Measurements from ENCODE around the gene SAMD8. TPM values are rescaled to one million over a fixed set of nuclear protein-coding genes. Genes with fewer than 3 reads are reported as not detected.
A peak's percentile ranks its signal among the peaks of the same experiment; 100 is the strongest.

The SAMD8 gene
- total RNA-seq, 2 experiments from 2014 or later: 13.8 TPM

GRCh38 chr10:75074711-75075445, 36.6 kb upstream of the SAMD8 start:
- no peak overlapping the region for H3K27ac Mint-ChIP-seq
- CTCF ChIA-PET: interaction anchor here (1.4 kb wide), 1 partner anchor 113 kb away, joined by 3 read pairs; no protein-coding TSS in a partner anchor
- H3K4me1 Mint-ChIP-seq: peaks cover 13% of the 10 kb centered on the region
- H3K9me3 Mint-ChIP-seq (ENCODE audit: low read depth): no peaks in the 10 kb centered on the region
- H3K36me3 Mint-ChIP-seq: no peaks in the 10 kb centered on the region
- H3K4me3 Mint-ChIP-seq: no peak overlapping the region
- peak; percentile 47 for ATAC-seq
- H3K27me3 Mint-ChIP-seq: no peaks in the 10 kb centered on the region
- no peak for DNase-seq

- Mint-ChIP-seq H3K4me1 (peaks cover 13% of the 10 kb centered on the region), H3K9me3 (ENCODE audit: low read depth) (no peaks in the 10 kb centered on the region), H3K4me3 (no peak overlapping the region), H3K27ac (no peak overlapping the region), H3K27me3 (no peaks in the 10 kb centered on the region), H3K36me3 (no peaks in the 10 kb centered on the region)
- CTCF ChIA-PET: no interaction called here
- ATAC-seq: no peak
- no peak for DNase-seq
Observed at GRCh38 chr10:75076348-75076747, 35.1 kb upstream of the SAMD8 start.

GRCh38 chr10:75079436-75080083, 31.9 kb upstream of the SAMD8 start:
- H3K9me3 Mint-ChIP-seq (ENCODE audit: low read depth): no peaks in the 10 kb centered on the region
- no peaks in the 10 kb centered on the region for H3K27me3 Mint-ChIP-seq
- no peak overlapping the region for H3K27ac Mint-ChIP-seq
- peaks cover 11% of the 10 kb centered on the region for H3K4me1 Mint-ChIP-seq
- ATAC-seq: no peak
- H3K4me3 Mint-ChIP-seq: no peak overlapping the region
- CTCF ChIA-PET: no interaction called here
- no peaks in the 10 kb centered on the region for H3K36me3 Mint-ChIP-seq
- no peak for DNase-seq

- Mint-ChIP-seq H3K4me1 (peaks cover under 1% of the 10 kb centered on the region), H3K4me3 (no peak overlapping the region), H3K27me3 (no peaks in the 10 kb centered on the region), H3K27ac (no peak overlapping the region), H3K9me3 (ENCODE audit: low read depth) (no peaks in the 10 kb centered on the region), H3K36me3 (no peaks in the 10 kb centered on the region)
- CTCF ChIA-PET: no interaction called here
- DNase-seq (no peak), ATAC-seq (no peak)
Observed at GRCh38 chr10:75080554-75080953, 30.9 kb upstream of the SAMD8 start.

GRCh38 chr10:75081379-75081778, 30.1 kb upstream of the SAMD8 start:
- Mint-ChIP-seq H3K4me1 (no peaks in the 10 kb centered on the region), H3K4me3 (no peak overlapping the region), H3K36me3 (no peaks in the 10 kb centered on the region), H3K27ac (no peak overlapping the region), H3K9me3 (ENCODE audit: low read depth) (no peaks in the 10 kb centered on the region), H3K27me3 (no peaks in the 10 kb centered on the region)
- no peak for ATAC-seq
- CTCF ChIA-PET: interaction anchor here (1.0 kb wide), 1 partner anchor 19 kb away, joined by 3 read pairs; no protein-coding TSS in a partner anchor
- DNase-seq: no peak

GRCh38 chr10:75083972-75084833, 27.3 kb upstream of the SAMD8 start:
- Mint-ChIP-seq H3K9me3 (ENCODE audit: low read depth) (no peaks in the 10 kb centered on the region), H3K4me3 (no peak overlapping the region), H3K27ac (no peak overlapping the region), H3K27me3 (no peaks in the 10 kb centered on the region), H3K36me3 (no peaks in the 10 kb centered on the region), H3K4me1 (no peaks in the 10 kb centered on the region)
- no peak for ATAC-seq
- DNase-seq: no peak
- CTCF ChIA-PET: no interaction called here

- no peaks in the 10 kb centered on the region for H3K4me1 Mint-ChIP-seq
- no peaks in the 10 kb centered on the region for H3K9me3 Mint-ChIP-seq (ENCODE audit: low read depth)
- DNase-seq: no peak
- no peak overlapping the region for H3K4me3 Mint-ChIP-seq
- no peak for ATAC-seq
- H3K27me3 Mint-ChIP-seq: no peaks in the 10 kb centered on the region
- no peak overlapping the region for H3K27ac Mint-ChIP-seq
- CTCF ChIA-PET: no interaction called here
- H3K36me3 Mint-ChIP-seq: no peaks in the 10 kb centered on the region
Observed at GRCh38 chr10:75084834-75085384, 26.5 kb upstream of the SAMD8 start.

- H3K27me3 Mint-ChIP-seq: no peaks in the 10 kb centered on the region
- CTCF ChIA-PET: no interaction called here
Observed at GRCh38 chr10:75086278-75086934, 25.1 kb upstream of the SAMD8 start.

GRCh38 chr10:75088640-75089039, 22.8 kb upstream of the SAMD8 start:
- ATAC-seq: no peak
- no peak overlapping the region for H3K27ac Mint-ChIP-seq
- H3K36me3 Mint-ChIP-seq: no peaks in the 10 kb centered on the region
- CTCF ChIA-PET: interaction anchor here (1.0 kb wide), 1 partner anchor 9 kb away, joined by 3 read pairs; no protein-coding TSS in a partner anchor
- DNase-seq: no peak
- no peaks in the 10 kb centered on the region for H3K27me3 Mint-ChIP-seq
- no peaks in the 10 kb centered on the region for H3K4me1 Mint-ChIP-seq
- no peaks in the 10 kb centered on the region for H3K9me3 Mint-ChIP-seq (ENCODE audit: low read depth)
- no peak overlapping the region for H3K4me3 Mint-ChIP-seq

More at GRCh38 chr10:75086278-75086934, 25.1 kb upstream of the SAMD8 start:
- ATAC-seq (no peak), DNase-seq (no peak)
- Mint-ChIP-seq H3K36me3 (no peaks in the 10 kb centered on the region), H3K27ac (no peak overlapping the region), H3K4me1 (no peaks in the 10 kb centered on the region), H3K9me3 (ENCODE audit: low read depth) (no peaks in the 10 kb centered on the region), H3K4me3 (no peak overlapping the region)

GRCh38 chr10:75089634-75090033, 21.8 kb upstream of the SAMD8 start:
- Mint-ChIP-seq H3K27ac (no peak overlapping the region), H3K9me3 (ENCODE audit: low read depth) (no peaks in the 10 kb centered on the region), H3K36me3 (no peaks in the 10 kb centered on the region), H3K4me1 (no peaks in the 10 kb centered on the region), H3K4me3 (no peak overlapping the region), H3K27me3 (no peaks in the 10 kb centered on the region)
- CTCF ChIA-PET: no interaction called here
- DNase-seq (no peak), ATAC-seq (no peak)

- H3K9me3 Mint-ChIP-seq (ENCODE audit: low read depth): no peaks in the 10 kb centered on the region
Observed at GRCh38 chr10:75091146-75091545, 20.3 kb upstream of the SAMD8 start.

GRCh38 chr10:75094465-75094864, 17.0 kb upstream of the SAMD8 start:
- no peak overlapping the region for H3K4me3 Mint-ChIP-seq
- no peaks in the 10 kb centered on the region for H3K27me3 Mint-ChIP-seq
- no peaks in the 10 kb centered on the region for H3K36me3 Mint-ChIP-seq
- no peaks in the 10 kb centered on the region for H3K4me1 Mint-ChIP-seq
- DNase-seq (no peak), ATAC-seq (no peak)
- no peaks in the 10 kb centered on the region for H3K9me3 Mint-ChIP-seq (ENCODE audit: low read depth)
- no peak overlapping the region for H3K27ac Mint-ChIP-seq
- CTCF ChIA-PET: no interaction called here

More at GRCh38 chr10:75091146-75091545, 20.3 kb upstream of the SAMD8 start:
- no peaks in the 10 kb centered on the region for H3K36me3 Mint-ChIP-seq
- no peaks in the 10 kb centered on the region for H3K4me1 Mint-ChIP-seq
- no peaks in the 10 kb centered on the region for H3K27me3 Mint-ChIP-seq
- CTCF ChIA-PET: interaction anchor here (1.4 kb wide), 1 partner anchor 9 kb away, joined by 5 read pairs; no protein-coding TSS in a partner anchor
- H3K4me3 Mint-ChIP-seq: no peak overlapping the region
- H3K27ac Mint-ChIP-seq: no peak overlapping the region
- ATAC-seq (no peak), DNase-seq (no peak)

GRCh38 chr10:75095631-75096030, 15.8 kb upstream of the SAMD8 start:
- no peak for ATAC-seq
- no peak for DNase-seq
- Mint-ChIP-seq H3K27me3 (no peaks in the 10 kb centered on the region), H3K27ac (no peak overlapping the region), H3K36me3 (no peaks in the 10 kb centered on the region), H3K4me1 (peaks cover 2% of the 10 kb centered on the region), H3K9me3 (ENCODE audit: low read depth) (no peaks in the 10 kb centered on the region), H3K4me3 (no peak overlapping the region)
- CTCF ChIA-PET: interaction anchor here (0.7 to 0.8 kb wide), 2 partner anchors 336 to 820 kb away, joined by 3 read pairs; no protein-coding TSS in a partner anchor
